A673 (cell line): ENCODE data around the gene P2RY6. TPM values are rescaled to one million over a fixed set of nuclear protein-coding genes. Genes with fewer than 3 reads are reported as not detected.

Experiments used
- BruUV-seq: library from RNA; stranded (reverse); fragments of 400-500 nt; replicated peaks from 2 replicates; lab custom pipeline; 2021; lab: Mats Ljungman, UMichigan
- CTCF ChIA-PET: fragments of 300-600 bp; sonication (Branson Sonifier 250); formaldehyde crosslinking; loops from one replicate; lab custom pipeline; 2022; ENCODE audit warnings: antibody characterized with exemption; lab: Charles Lee
- POLR2A ChIA-PET: fragments of 300-600 bp; sonication (Branson Sonifier 250); formaldehyde crosslinking; loops from one replicate; lab custom pipeline; 2022; ENCODE audit warnings: antibody characterized with exemption; ENCODE audit not compliant: low non-redundant PET; lab: Charles Lee
- DNase-seq: peaks from one replicate; pipeline ENCODE4 v3.0.0-alpha.2; 2015; ENCODE audit warnings: low spot score
- H3K27ac ChIP-seq: fragments of 200-600 bp; sonication (generic); 2 replicates; pipeline ENCODE4 v1.5.1; 2016; ENCODE audit warnings: mixed run types, low read depth, mild to moderate bottlenecking, mixed read lengths, antibody characterized with exemption, low read length; ENCODE audit not compliant: poor library complexity, severe bottlenecking
- H3K27me3 ChIP-seq: fragments of 200-600 bp; sonication (generic); replicated peaks from 2 replicates; pipeline ENCODE4 v1.6.1; 2017; ENCODE audit warnings: mixed run types, low read depth, mild to moderate bottlenecking, mixed read lengths, antibody characterized with exemption, low read length; ENCODE audit not compliant: insufficient read depth, poor library complexity
- H3K36me3 ChIP-seq: fragments of 200-600 bp; sonication (generic); 2 replicates; pipeline ENCODE4 v1.6.1; 2016; ENCODE audit warnings: mixed run types, mild to moderate bottlenecking, mixed read lengths, antibody characterized with exemption, low read length; ENCODE audit not compliant: insufficient read depth, poor library complexity, severe bottlenecking
- H3K4me1 ChIP-seq: fragments of 200-600 bp; sonication (generic); 2 replicates; pipeline ENCODE4 v1.6.1; 2017; ENCODE audit warnings: mixed run types, mild to moderate bottlenecking, mixed read lengths, antibody characterized with exemption, low read length; ENCODE audit not compliant: insufficient read depth, poor library complexity, severe bottlenecking
- H3K4me3 ChIP-seq: fragments of 200-600 bp; sonication (generic); 2 replicates; pipeline ENCODE4 v1.5.1; 2016; ENCODE audit warnings: low read depth, mixed run types, mild to moderate bottlenecking, mixed read lengths, low read length; ENCODE audit not compliant: poor library complexity, severe bottlenecking
- H3K9me3 ChIP-seq: fragments of 200-600 bp; sonication (generic); 2 replicates; pipeline ENCODE4 v1.6.1; 2016; ENCODE audit warnings: mixed run types, low read depth, mild to moderate bottlenecking, mixed read lengths, antibody characterized with exemption, low read length; ENCODE audit not compliant: poor library complexity, severe bottlenecking
- EZH2 ChIP-seq: fragments of 200-600 bp; sonication (generic); IDR thresholded peaks from 2 replicates; pipeline ENCODE4 v1.6.1; 2017; ENCODE audit warnings: borderline replicate concordance, low read depth, mild to moderate bottlenecking, mixed read lengths, antibody characterized with exemption, low read length; ENCODE audit not compliant: poor library complexity, severe bottlenecking
- intact Hi-C: fragments of 100-400 bp; cut with micrococcal nuclease; formaldehyde crosslinking; loops from one replicate; pipeline ENCODE4 v1.10.0; 2022; ENCODE audit not compliant: unreplicated experiment
- total RNA-seq: library from RNA; stranded (reverse); gene quantifications from 2 replicates; pipeline ENCODE4 v1.2.3, GENCODE V29; 2021
- TF ChIP-seq, protein P1 (sequence below): fragments of 300-800, 200-600 bp; sonication (generic); conservative IDR thresholded peaks from 2 replicates; pipeline ENCODE4 v1.5.1; 2017; ENCODE audit warnings: low read depth, mild to moderate bottlenecking, antibody characterized with exemption, low read length, moderate library complexity, mixed read lengths

P2RY6 gene
- total RNA-seq, 1 experiment from 2014 or later, result 0.43 TPM

DNA sequence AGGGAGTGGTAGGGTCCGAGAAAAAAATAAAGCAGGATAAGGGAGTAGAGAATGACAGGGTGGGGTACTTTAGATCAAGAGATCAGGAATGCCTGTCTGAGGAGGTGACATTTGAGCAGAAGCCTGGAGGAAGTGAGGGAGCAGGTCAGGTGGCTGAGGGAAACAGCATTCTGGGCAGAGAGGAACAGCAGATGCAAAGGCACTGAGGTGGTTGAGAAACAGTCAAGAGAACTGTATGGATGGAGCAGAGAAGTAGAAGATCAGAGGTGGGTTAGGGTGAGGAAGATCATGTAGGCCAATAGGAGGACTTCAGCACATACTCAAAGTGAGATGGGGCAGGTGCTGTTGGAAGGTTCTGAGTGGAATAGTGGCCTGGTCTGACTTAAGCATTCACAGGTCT lies 44.3 kb downstream of the P2RY6 start:
- no peaks in the 10 kb centered on the region for H3K27me3 ChIP-seq
- no TSS peak for BruUV-seq
- intact Hi-C loops, result no loop called here
- H3K9me3 ChIP-seq, result no peaks in the 10 kb centered on the region
- H3K27ac ChIP-seq, result peak overlapping the region; percentile 79
- H3K4me3 ChIP-seq, result no peak overlapping the region
- TF ChIP-seq EZH2, result no peak
- TF ChIP-seq, protein P1, sequence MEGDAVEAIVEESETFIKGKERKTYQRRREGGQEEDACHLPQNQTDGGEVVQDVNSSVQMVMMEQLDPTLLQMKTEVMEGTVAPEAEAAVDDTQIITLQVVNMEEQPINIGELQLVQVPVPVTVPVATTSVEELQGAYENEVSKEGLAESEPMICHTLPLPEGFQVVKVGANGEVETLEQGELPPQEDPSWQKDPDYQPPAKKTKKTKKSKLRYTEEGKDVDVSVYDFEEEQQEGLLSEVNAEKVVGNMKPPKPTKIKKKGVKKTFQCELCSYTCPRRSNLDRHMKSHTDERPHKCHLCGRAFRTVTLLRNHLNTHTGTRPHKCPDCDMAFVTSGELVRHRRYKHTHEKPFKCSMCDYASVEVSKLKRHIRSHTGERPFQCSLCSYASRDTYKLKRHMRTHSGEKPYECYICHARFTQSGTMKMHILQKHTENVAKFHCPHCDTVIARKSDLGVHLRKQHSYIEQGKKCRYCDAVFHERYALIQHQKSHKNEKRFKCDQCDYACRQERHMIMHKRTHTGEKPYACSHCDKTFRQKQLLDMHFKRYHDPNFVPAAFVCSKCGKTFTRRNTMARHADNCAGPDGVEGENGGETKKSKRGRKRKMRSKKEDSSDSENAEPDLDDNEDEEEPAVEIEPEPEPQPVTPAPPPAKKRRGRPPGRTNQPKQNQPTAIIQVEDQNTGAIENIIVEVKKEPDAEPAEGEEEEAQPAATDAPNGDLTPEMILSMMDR, result no peak
- POLR2A ChIA-PET, result no interaction called here
- CTCF ChIA-PET, result interaction anchor here (1.5 to 1.7 kb wide), 2 partner anchors 9 to 35 kb away, joined by 3 to 4 read pairs; no protein-coding TSS in a partner anchor
- no peak for DNase-seq
- H3K4me1 ChIP-seq, result peaks cover 76% of the 10 kb centered on the region
- H3K36me3 ChIP-seq, result no peaks in the 10 kb centered on the region

DNA sequence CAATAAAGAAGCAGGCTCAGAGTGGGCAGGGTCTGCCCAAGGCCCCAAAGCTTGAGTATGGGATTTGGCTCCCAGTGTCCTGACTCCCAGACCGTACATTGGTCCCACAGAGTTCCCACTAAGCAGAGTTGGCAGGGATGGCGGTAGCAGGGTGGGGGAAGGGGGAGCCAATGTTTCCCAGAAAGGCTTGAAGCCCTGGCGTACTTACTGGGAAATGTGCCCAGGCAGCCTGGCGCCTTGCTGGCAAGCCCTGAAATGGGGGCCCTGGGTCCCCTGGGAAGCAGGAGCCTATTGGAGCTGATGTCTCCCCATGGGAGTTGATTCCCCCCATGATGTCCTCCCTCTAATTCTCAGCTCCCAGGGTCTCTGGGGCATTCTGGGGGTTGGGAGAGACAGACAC lies 45.2 kb downstream of the P2RY6 start:
- intact Hi-C loops, result no loop called here
- peaks cover 77% of the 10 kb centered on the region for H3K4me1 ChIP-seq

DNA sequence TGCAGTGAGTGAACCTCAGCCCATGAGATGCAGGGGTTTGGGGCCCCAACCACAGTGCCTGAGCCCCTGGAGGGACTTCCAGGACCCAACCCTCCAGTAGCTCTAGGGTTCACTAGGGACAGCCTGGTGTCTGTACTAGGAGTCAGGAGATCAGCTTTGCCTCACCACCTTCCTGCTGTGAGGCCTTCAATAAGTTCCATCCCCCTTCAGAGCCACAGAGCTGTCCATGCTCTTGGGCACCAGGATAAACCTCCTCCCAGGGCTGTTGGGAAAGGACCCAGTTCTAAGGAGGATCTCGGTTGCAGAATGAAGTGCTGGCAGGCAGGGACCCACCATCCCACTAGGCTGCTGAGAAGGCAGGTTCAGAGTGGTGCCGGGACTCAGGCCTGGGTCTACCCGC lies 45.7 kb downstream of the P2RY6 start:
- H3K27me3 ChIP-seq, result no peaks in the 10 kb centered on the region
- H3K9me3 ChIP-seq, result no peaks in the 10 kb centered on the region
- no peaks in the 10 kb centered on the region for H3K36me3 ChIP-seq
- intact Hi-C loops, result no loop called here
- CTCF ChIA-PET, result interaction anchor here (1.7 kb wide), 1 partner anchor 11 kb away, joined by 4 read pairs; no protein-coding TSS in a partner anchor
- POLR2A ChIA-PET, result interaction anchor here (0.6 kb wide), 2 partner anchors 568 to 1003 kb away, joined by 3 to 11 read pairs; no protein-coding TSS in a partner anchor
- H3K4me1 ChIP-seq, result peaks cover 78% of the 10 kb centered on the region
- H3K4me3 ChIP-seq, result no peak overlapping the region
- DNase-seq, result no peak
- peak overlapping the region; percentile 79 for H3K27ac ChIP-seq
- TF ChIP-seq, protein P1, result no peak
- TF ChIP-seq EZH2, result no peak
- BruUV-seq, result no TSS peak

More for the DNA sequence above, 45.2 kb downstream of the P2RY6 start:
- no peaks in the 10 kb centered on the region for H3K9me3 ChIP-seq
- no peaks in the 10 kb centered on the region for H3K36me3 ChIP-seq
- no TSS peak for BruUV-seq
- CTCF ChIA-PET, result interaction anchor here (0.6 to 1.7 kb wide), 2 partner anchors 10 to 18 kb away, joined by 4 read pairs; no protein-coding TSS in a partner anchor
- POLR2A ChIA-PET, result interaction anchor here (0.6 kb wide), 1 partner anchor 1004 kb away, joined by 3 read pairs; no protein-coding TSS in a partner anchor
- DNase-seq, result peak; percentile 67
- H3K4me3 ChIP-seq, result no peak overlapping the region
- no peak for TF ChIP-seq EZH2
- TF ChIP-seq, protein P1, result no peak
- peak overlapping the region; percentile 79 for H3K27ac ChIP-seq
- H3K27me3 ChIP-seq, result no peaks in the 10 kb centered on the region
